Endothelial cell of umbilical vein (primary cell): Measurements from ENCODE around the gene DECR2. TPM values are rescaled to one million over a fixed set of nuclear protein-coding genes. Genes with fewer than 3 reads are reported as not detected.

Experiments used
- BruUV-seq: library from RNA; stranded (reverse); fragments of 400-500 nt; replicated peaks from 2 replicates; lab custom pipeline; 2021; lab: Mats Ljungman, UMichigan
- CTCF ChIA-PET: fragments of 300-600, 350-600 bp; sonication (Branson Sonifier 250); formaldehyde crosslinking; loops from one replicate; lab custom pipeline; 2021; ENCODE audit warnings: antibody characterized with exemption, inconsistent platforms; lab: Charles Lee
- POLR2A ChIA-PET: fragments of 300-600, 350-600 bp; sonication (Branson Sonifier 250); formaldehyde crosslinking; loops from one replicate; lab custom pipeline; 2021; ENCODE audit warnings: antibody characterized with exemption, inconsistent platforms; lab: Charles Lee
- DNase-seq: peaks from one replicate; pipeline ENCODE4 v3.0.0-alpha.2; 2011; ENCODE audit warnings: low read depth, low spot score
- FAIRE-seq: peaks from 2 replicates; lab custom pipeline; 2011; peaks lifted over from hg19 to GRCh38; lab: Jason Lieb, UNC
- H2AFZ ChIP-seq: 2 replicates; pipeline ENCODE4 v1.6.0; 2012; ENCODE audit warnings: low read depth, low read length, control low read depth, inconsistent platforms
- H3K27ac ChIP-seq: 2 replicates; pipeline ENCODE4 v1.5.1; 2011; ENCODE audit warnings: low read depth, mild to moderate bottlenecking, control low read depth, low read length, moderate library complexity; ENCODE audit not compliant: insufficient read depth
- H3K27me3 ChIP-seq, 2 experiments: 2 replicates each; pipeline versions ENCODE4 v1.6.0 to v1.6.1; 2011; ENCODE audit warnings: low read length in 2 of 2, mixed read lengths in 1 of 2; ENCODE audit not compliant: control insufficient read depth in 2 of 2, insufficient read depth in 2 of 2
- H3K36me3 ChIP-seq, 2 experiments: 2 replicates in 1 of 2; 3 replicates in 1 of 2; pipeline ENCODE4 v1.5.1; 2011; ENCODE audit warnings: low read length in 2 of 2, mild to moderate bottlenecking in 1 of 2, moderate library complexity in 1 of 2; ENCODE audit not compliant: control insufficient read depth in 2 of 2, insufficient read depth in 2 of 2; ENCODE audit errors: extremely low read depth in 1 of 2
- H3K4me1 ChIP-seq: 3 replicates; pipeline ENCODE4 v1.5.1; 2011; ENCODE audit warnings: mild to moderate bottlenecking, low read length; ENCODE audit not compliant: control insufficient read depth, insufficient read depth; ENCODE audit errors: extremely low read depth
- H3K4me2 ChIP-seq: 2 replicates; pipeline ENCODE4 v1.6.1; 2011; ENCODE audit warnings: low read length, control low read depth, mixed read lengths; ENCODE audit not compliant: insufficient read depth
- H3K4me3 ChIP-seq, 3 experiments: fragments of 200-600 bp in 1 of 3; sonication (generic), shearing (Covaris generic) in 1 of 3; replicated peaks in 1 of 3; 2 replicates each; pipeline ENCODE4 v1.5.1; 2011 to 2016; ENCODE audit warnings: control low read depth in 3 of 3, low read length in 3 of 3, mild to moderate bottlenecking in 2 of 3, inconsistent platforms in 1 of 3, low read depth in 1 of 3, moderate library complexity in 1 of 3; ENCODE audit not compliant: insufficient read depth in 1 of 3
- H3K79me2 ChIP-seq: 2 replicates; pipeline ENCODE4 v1.6.0; 2012; ENCODE audit warnings: low read length, inconsistent platforms; ENCODE audit not compliant: control insufficient read depth, insufficient read depth
- H3K9ac ChIP-seq: replicated peaks from 2 replicates; pipeline ENCODE3; 2011; ENCODE audit warnings: low read length, control low read depth; ENCODE audit not compliant: insufficient read depth; ENCODE audit errors: extremely low read depth
- H3K9me1 ChIP-seq: replicated peaks from 3 replicates; pipeline ENCODE4 v1.6.0; 2011; ENCODE audit warnings: mild to moderate bottlenecking, low read length; ENCODE audit not compliant: control insufficient read depth, insufficient read depth; ENCODE audit errors: extremely low read depth
- H3K9me3 ChIP-seq: replicated peaks from 2 replicates; pipeline ENCODE4 v1.5.1; 2012; ENCODE audit warnings: low read length, inconsistent platforms; ENCODE audit not compliant: control insufficient read depth, insufficient read depth
- H4K20me1 ChIP-seq: replicated peaks from 2 replicates; pipeline ENCODE3; 2011; ENCODE audit warnings: mild to moderate bottlenecking, low read length; ENCODE audit not compliant: control insufficient read depth, insufficient read depth; ENCODE audit errors: extremely low read depth
- CTCF ChIP-seq, 2 donors: IDR thresholded peaks; 1 replicate in 1 of 2; 2 replicates in 1 of 2; pipeline ENCODE4 v1.5.1; 2011; ENCODE audit warnings: low read length in 2 of 2, mild to moderate bottlenecking in 2 of 2, moderate library complexity in 2 of 2, control low read depth in 1 of 2, inconsistent platforms in 1 of 2, low read depth in 1 of 2; ENCODE audit not compliant: insufficient read depth in 1 of 2; ENCODE audit errors: extremely low read depth in 1 of 2
- EZH2 ChIP-seq: IDR thresholded peaks from 2 replicates; pipeline ENCODE4 v1.6.1; 2012; ENCODE audit warnings: borderline replicate concordance, low read depth, mild to moderate bottlenecking, moderate library complexity, low read length, inconsistent platforms; ENCODE audit not compliant: severe bottlenecking
- FOS ChIP-seq: IDR thresholded peaks from 2 replicates; pipeline ENCODE4 v1.6.1; 2011; ENCODE audit warnings: mild to moderate bottlenecking, low read length, moderate library complexity, borderline replicate concordance; ENCODE audit not compliant: insufficient read depth
- GATA2 ChIP-seq: IDR thresholded peaks from 2 replicates; pipeline ENCODE4 v1.7.0; 2011; ENCODE audit warnings: low read depth, mild to moderate bottlenecking, moderate library complexity, mixed read lengths, low read length; ENCODE audit not compliant: insufficient read length, insufficient read depth
- MYC ChIP-seq: IDR thresholded peaks from one replicate; pipeline ENCODE4 v1.6.1; 2011; ENCODE audit warnings: mild to moderate bottlenecking, low read depth, low read length
- POLR2A ChIP-seq: IDR thresholded peaks from 2 replicates; pipeline ENCODE4 v1.6.1; 2012; ENCODE audit warnings: low read depth, mild to moderate bottlenecking, control low read depth, low read length
- dilution Hi-C: fragments of 300-500 bp; cut with MboI; formaldehyde crosslinking; loops from one replicate; pipeline ENCODE4 v1.15.0; 2019; ENCODE audit warnings: low sequenced_read_pairs; ENCODE audit not compliant: extremely low pct_ligation_motif_present
- intact Hi-C: fragments of 100-400 bp; cut with micrococcal nuclease; formaldehyde crosslinking; loops from one replicate; pipeline ENCODE4 v1.10.0; 2022
- polyA plus RNA-seq, 4 experiments: library from polyadenylated mRNA; depleted of rRNA in 3 of 4; stranded (reverse) in 3 of 4; unstranded in 1 of 4; fragments of >200 nt; gene quantifications; 2 replicates each; pipeline versions ENCODE4 v1.2.1 to v1.2.3, GENCODE V29; 2011 to 2012; ENCODE audit warnings: missing spikeins in 1 of 4
- total RNA-seq: library from RNA; stranded (reverse); gene quantifications from 2 replicates; pipeline ENCODE4 v1.2.3, GENCODE V29; 2021

The DECR2 gene
- total and polyA plus RNA-seq, 2 donors (not counting 3 experiments of a cell fraction or from before 2014, with no cell fraction given), result 28.3 to 46.5 TPM

GRCh38 chr16:400061-400591, 1.6 kb upstream of the DECR2 start:
- intact Hi-C loops (no loop called here), dilution Hi-C loops (no loop called here)
- peak overlapping the region; percentile 59 for H3K4me2 ChIP-seq
- H4K20me1 ChIP-seq, result no peaks in the 10 kb centered on the region
- TSS peak; percentile 15 for BruUV-seq
- H3K27ac ChIP-seq, result no peak overlapping the region
- ChIA-PET CTCF (interaction anchor here (0.9 to 1.6 kb wide), 2 partner anchors 9 to 96 kb away, joined by 4 read pairs; no protein-coding TSS in a partner anchor), POLR2A (no interaction called here)
- no peaks in the 10 kb centered on the region for H3K27me3 ChIP-seq
- H3K4me1 ChIP-seq, result peaks cover 13% of the 10 kb centered on the region
- DNase-seq (no peak), FAIRE-seq (no peak)
- H3K9me3 ChIP-seq, result no peaks in the 10 kb centered on the region
- peaks cover 5% of the 10 kb centered on the region for H3K79me2 ChIP-seq
- no peaks in the 10 kb centered on the region for H3K9me1 ChIP-seq
- H2AFZ ChIP-seq, result no peak overlapping the region
- H3K9ac ChIP-seq, result peak overlapping the region; percentile 60
- peaks cover 0 to 7% of the 10 kb centered on the region in 2 experiments for H3K36me3 ChIP-seq
- TF ChIP-seq FOS (no peak), POLR2A (no peak), EZH2 (no peak), GATA2 (no peak), CTCF (IDR thresholded peaks at IDR 0.05; ENCODE audit: extremely low read depth in 1 of 2, insufficient read depth in 1 of 2, low read depth in 1 of 2, low read length in 2 of 2) (no peak), MYC (no peak)
- H3K4me3 ChIP-seq, result peak overlapping the region in 1 of 3 experiments; percentile 74
